H1 (cell line): ENCODE measurements around the gene MUS81.

ENCODE experiments used
- BACH1 ChIP-seq: IDR thresholded peaks from 2 replicates; pipeline ENCODE4 v1.6.1; 2012; ENCODE audit warnings: low read length, improper control_type of control experiment
- CREB1 ChIP-seq: IDR thresholded peaks from 2 replicates; pipeline ENCODE4 v1.6.1; 2012; ENCODE audit warnings: inconsistent platforms
- EP300 ChIP-seq, 2 experiments: IDR thresholded peaks; 1 replicate in 1 of 2; 2 replicates in 1 of 2; pipeline ENCODE4 v1.6.1; 2011 to 2012; ENCODE audit warnings: low read depth in 2 of 2, low read length in 2 of 2, mild to moderate bottlenecking in 2 of 2, borderline replicate concordance in 1 of 2, inconsistent platforms in 1 of 2, moderate library complexity in 1 of 2
- HDAC2 ChIP-seq, 2 experiments: fragments of 300-600 bp in 1 of 2; sonication (generic) in 1 of 2; IDR thresholded peaks; 2 replicates each; pipeline ENCODE4 v1.6.1; 2011 to 2012; ENCODE audit warnings: low read depth in 2 of 2, low read length in 2 of 2, mild to moderate bottlenecking in 2 of 2, moderate library complexity in 2 of 2, borderline replicate concordance in 1 of 2, inconsistent platforms in 1 of 2
- JUND ChIP-seq: IDR thresholded peaks from 2 replicates; pipeline ENCODE4 v1.6.1; 2011; ENCODE audit warnings: mild to moderate bottlenecking, improper control_type of control experiment, low read length
- POLR2A ChIP-seq, 2 experiments: IDR thresholded peaks; 1 replicate in 1 of 2; 2 replicates in 1 of 2; pipeline ENCODE4 v1.6.1; 2011; ENCODE audit warnings: low read depth in 2 of 2, low read length in 2 of 2, mild to moderate bottlenecking in 2 of 2; ENCODE audit errors: control extremely low read depth in 1 of 2
- POLR2AphosphoS5 ChIP-seq: IDR thresholded peaks from 2 replicates; pipeline ENCODE4 v1.6.1; 2011; ENCODE audit warnings: low read depth, low read length
- SP1 ChIP-seq: IDR thresholded peaks from 2 replicates; pipeline ENCODE4 v1.6.1; 2011; ENCODE audit warnings: low read depth, low read length
- TAF1 ChIP-seq: IDR thresholded peaks from 2 replicates; pipeline ENCODE4 v1.6.1; 2011; ENCODE audit warnings: mild to moderate bottlenecking, low read depth, low read length
- TEAD4 ChIP-seq: IDR thresholded peaks from 2 replicates; pipeline ENCODE4 v1.6.1; 2012; ENCODE audit warnings: low read depth, low read length, inconsistent platforms, mixed read lengths
- YY1 ChIP-seq: IDR thresholded peaks from 2 replicates; pipeline ENCODE4 v1.6.1; 2011; ENCODE audit warnings: low read depth, mild to moderate bottlenecking, low read length
- ZNF274 ChIP-seq: IDR thresholded peaks from 2 replicates; pipeline ENCODE4 v1.7.0; 2012; ENCODE audit warnings: low read length, borderline replicate concordance; ENCODE audit errors: extremely low read depth
- TF ChIP-seq, protein P1 (sequence below), 3 experiments: IDR thresholded peaks; 1 replicate in 2 of 3; 2 replicates in 1 of 3; pipeline versions ENCODE4 v1.5.1 to v1.6.1; 2011; ENCODE audit warnings: low read length in 3 of 3, mild to moderate bottlenecking in 3 of 3, inconsistent platforms in 2 of 3, low read depth in 1 of 3, moderate library complexity in 1 of 3; ENCODE audit not compliant: insufficient read depth in 1 of 3; ENCODE audit errors: control extremely low read depth in 1 of 3

GRCh38 chr11:65817312-65817834 lies 42.9 kb upstream of the MUS81 start:
- TF ChIP-seq JUND (no peak), SP1 (no peak), TAF1 (no peak), HDAC2 (IDR thresholded peaks at IDR 0.05; ENCODE audit: borderline replicate concordance in 1 of 2, low read depth in 2 of 2, low read length in 2 of 2) (no peak), CREB1 (no peak), POLR2AphosphoS5 (no peak), ZNF274 (no peak), EP300 (IDR thresholded peaks at IDR 0.05; ENCODE audit: borderline replicate concordance in 1 of 2, low read depth in 2 of 2, low read length in 2 of 2) (no peak), POLR2A (IDR thresholded peaks at IDR 0.05; ENCODE audit: control extremely low read depth in 1 of 2, low read depth in 2 of 2, low read length in 2 of 2) (no peak), TEAD4 (no peak), BACH1 (no peak), YY1 (no peak)
- TF ChIP-seq, protein P1, sequence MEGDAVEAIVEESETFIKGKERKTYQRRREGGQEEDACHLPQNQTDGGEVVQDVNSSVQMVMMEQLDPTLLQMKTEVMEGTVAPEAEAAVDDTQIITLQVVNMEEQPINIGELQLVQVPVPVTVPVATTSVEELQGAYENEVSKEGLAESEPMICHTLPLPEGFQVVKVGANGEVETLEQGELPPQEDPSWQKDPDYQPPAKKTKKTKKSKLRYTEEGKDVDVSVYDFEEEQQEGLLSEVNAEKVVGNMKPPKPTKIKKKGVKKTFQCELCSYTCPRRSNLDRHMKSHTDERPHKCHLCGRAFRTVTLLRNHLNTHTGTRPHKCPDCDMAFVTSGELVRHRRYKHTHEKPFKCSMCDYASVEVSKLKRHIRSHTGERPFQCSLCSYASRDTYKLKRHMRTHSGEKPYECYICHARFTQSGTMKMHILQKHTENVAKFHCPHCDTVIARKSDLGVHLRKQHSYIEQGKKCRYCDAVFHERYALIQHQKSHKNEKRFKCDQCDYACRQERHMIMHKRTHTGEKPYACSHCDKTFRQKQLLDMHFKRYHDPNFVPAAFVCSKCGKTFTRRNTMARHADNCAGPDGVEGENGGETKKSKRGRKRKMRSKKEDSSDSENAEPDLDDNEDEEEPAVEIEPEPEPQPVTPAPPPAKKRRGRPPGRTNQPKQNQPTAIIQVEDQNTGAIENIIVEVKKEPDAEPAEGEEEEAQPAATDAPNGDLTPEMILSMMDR (IDR thresholded peaks at IDR 0.05; ENCODE audit: control extremely low read depth in 1 of 3, insufficient read depth in 1 of 3, low read depth in 1 of 3, low read length in 3 of 3) = no peak
